ENCODE measurements around the gene PDGFC. TPM values are rescaled to one million over a fixed set of nuclear protein-coding genes. Genes with fewer than 3 reads are reported as not detected.

Gene PDGFC
- total RNA-seq, 1 donor = 42.8 TPM

DNA sequence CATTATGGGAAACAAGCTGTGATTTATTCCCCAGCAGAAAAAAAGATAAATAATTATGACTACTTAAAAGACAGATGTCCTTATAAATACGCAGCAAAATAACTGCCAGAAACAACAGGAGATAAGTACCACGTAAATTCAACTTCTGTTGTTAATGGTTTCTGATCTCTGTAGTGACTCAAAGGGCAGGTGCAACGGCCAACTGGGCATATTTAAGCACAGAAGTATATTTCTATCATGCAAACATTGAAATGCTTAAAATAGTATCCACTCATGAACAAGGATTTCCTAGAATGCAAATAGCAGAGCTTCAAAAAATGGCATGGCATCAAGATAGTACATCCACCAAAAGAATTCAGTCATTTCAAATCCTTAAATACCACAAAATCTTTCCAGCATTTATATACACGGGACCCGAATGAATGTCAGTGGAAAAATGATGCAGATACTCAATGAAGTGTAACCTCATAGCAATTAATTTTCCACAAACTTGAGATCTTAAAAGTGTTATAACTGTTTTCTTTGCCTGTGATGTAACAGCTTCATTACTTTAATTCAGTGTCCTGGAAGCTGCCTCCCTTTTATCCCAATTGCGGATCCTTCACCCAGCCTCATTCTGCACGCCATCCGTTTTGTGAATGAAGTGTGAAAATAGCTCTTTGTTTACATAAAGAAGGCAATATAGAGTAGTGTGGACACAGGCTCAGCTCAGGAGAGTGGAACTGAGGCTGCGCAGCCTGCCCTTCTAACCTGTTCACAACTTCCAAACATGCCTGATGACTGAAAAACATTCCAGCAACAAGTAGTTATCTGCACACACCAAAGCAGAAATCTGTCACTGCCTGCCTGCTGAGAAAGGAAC is 10.2 kb downstream of the PDGFC start:
- no peak for TF ChIP-seq CTCF (IDR thresholded peaks at IDR 0.05; ENCODE audit: insufficient read depth, low read length)

DNA sequence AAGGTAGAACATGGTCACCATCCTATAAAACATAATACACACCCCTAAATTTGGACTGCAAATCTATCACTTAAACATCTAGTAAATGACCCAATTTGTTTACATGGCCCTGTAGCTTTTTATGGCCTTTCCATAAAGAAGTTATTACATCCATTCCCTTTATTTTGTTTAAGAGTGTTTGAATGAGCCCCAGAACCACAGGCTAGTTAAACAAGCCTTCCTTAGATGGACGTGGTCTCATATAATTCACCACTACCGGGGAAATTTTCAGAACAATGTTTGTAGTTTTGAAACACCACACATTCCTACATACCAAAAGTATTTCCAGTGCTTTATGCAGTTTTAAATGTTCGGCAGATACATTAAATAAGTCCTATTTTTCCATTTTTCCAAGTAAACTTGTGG is 12.3 kb downstream of the PDGFC start:
- no peak for TF ChIP-seq CTCF (IDR thresholded peaks at IDR 0.05; ENCODE audit: insufficient read depth, low read length)
- DNase-seq (ENCODE audit: low read depth) = peak; percentile 42
- no peak overlapping the region for H3K4me3 ChIP-seq (ENCODE audit: low read depth, low read length)

More for the DNA sequence above, 10.2 kb downstream of the PDGFC start:
- no peak overlapping the region for H3K4me3 ChIP-seq (ENCODE audit: low read depth, low read length)
- DNase-seq (ENCODE audit: low read depth) = no peak

DNA sequence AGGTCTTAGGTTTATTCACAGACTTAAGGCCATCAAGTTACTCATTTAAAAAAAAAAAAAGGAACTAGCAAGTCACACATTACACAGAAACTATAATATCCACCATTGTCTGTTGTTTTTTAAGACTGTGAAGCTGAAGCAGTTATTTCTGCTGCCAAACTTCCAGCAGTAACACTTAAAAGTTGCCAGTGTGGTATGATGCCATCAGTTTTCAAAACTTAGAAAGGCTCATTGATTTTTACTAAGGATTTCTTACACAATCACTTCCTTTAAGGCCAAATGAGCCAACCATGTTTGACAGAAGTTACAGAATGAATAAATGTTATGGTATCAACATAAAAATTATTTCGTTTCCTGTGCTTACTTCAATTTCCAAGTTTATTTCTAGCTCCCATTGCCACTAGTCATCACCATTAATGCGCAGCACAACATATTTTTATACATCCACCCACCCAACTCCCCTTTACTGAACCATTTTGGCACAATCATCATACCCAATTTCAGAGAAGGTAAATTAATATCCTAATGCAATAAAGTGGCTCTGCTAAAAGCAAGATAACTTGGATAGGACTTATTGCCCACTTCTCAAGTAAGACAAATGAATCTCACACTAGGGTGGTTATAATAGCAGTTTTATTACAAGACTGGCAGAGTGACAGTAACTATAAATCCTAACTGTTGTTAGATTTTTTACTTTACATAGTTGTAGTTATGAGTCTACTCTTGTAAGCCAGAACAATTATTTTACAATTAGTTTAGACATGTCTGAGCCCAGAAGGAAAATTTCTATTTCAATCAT is 13.1 kb downstream of the PDGFC start:
- no peak for TF ChIP-seq CTCF (IDR thresholded peaks at IDR 0.05; ENCODE audit: insufficient read depth, low read length)
- H3K4me3 ChIP-seq (ENCODE audit: low read depth, low read length) = no peak overlapping the region
- DNase-seq (ENCODE audit: low read depth) = peak; percentile 48

DNA sequence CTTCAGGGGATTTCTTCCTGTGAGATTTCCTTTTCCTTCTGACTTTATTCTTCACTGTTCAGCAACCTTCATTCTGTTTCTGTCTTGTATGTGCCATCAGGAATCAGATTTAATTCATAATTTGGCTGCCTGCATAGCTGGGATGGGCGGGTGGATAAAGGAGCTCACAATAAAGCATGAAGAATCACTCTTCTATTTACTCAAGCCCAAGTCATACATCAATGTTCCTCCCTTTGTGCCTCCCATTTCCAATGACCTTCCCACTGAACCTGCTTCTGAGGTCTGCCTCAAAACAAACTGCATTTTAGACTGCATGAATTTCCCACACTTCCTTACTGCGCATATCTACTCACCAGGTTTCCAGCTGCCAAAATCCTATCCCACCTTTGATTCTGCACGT is 14.0 kb downstream of the PDGFC start:
- no peak for TF ChIP-seq CTCF (IDR thresholded peaks at IDR 0.05; ENCODE audit: insufficient read depth, low read length)
- H3K4me3 ChIP-seq (ENCODE audit: low read depth, low read length) = no peak overlapping the region
- no peak for DNase-seq (ENCODE audit: low read depth)

- no peak for DNase-seq (ENCODE audit: low read depth)
- no peak for TF ChIP-seq CTCF (IDR thresholded peaks at IDR 0.05; ENCODE audit: insufficient read depth, low read length)
- H3K4me3 ChIP-seq (ENCODE audit: low read depth, low read length) = no peak overlapping the region
Observed at GRCh38 chr4:156956826-156957368, 14.7 kb downstream of the PDGFC start.

DNA sequence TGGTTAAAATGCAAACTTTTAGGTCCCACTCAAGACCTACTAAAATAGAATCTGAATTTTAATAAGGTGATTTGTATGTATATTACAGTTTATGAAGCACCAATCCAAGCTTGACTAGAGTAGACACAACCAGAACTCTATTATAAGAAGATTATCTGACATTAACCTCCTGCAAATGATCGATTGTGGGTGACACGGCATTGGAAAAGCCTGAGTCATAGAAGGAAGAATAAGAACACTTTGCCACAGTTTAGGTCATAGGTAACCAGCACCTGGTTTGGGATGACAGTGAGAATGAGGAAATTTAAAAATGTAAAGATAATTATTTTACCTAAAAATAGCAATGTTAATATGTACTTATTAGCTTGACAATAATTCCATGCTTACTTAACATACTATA is 15.2 kb downstream of the PDGFC start:
- no peak overlapping the region for H3K4me3 ChIP-seq (ENCODE audit: low read depth, low read length)
- TF ChIP-seq CTCF (IDR thresholded peaks at IDR 0.05; ENCODE audit: insufficient read depth, low read length) = no peak
- no peak for DNase-seq (ENCODE audit: low read depth)
